Effector CD4-positive, alpha-beta T cell (primary cell): Measurements from ENCODE around the gene HORMAD1.
"Not testable (repeated sequence)": the region's sequence is repeated elsewhere in the genome, so short reads cannot be mapped to it uniquely, and the experiment has no call there.

ENCODE experiments used
- DNase-seq: peaks from one replicate; pipeline ENCODE4 v3.0.0-alpha.2; 2020
- total RNA-seq: gene quantifications from one replicate; lab custom pipeline; 2026; lab: John Stamatoyannopoulos, UW

HORMAD1 gene, protein sequence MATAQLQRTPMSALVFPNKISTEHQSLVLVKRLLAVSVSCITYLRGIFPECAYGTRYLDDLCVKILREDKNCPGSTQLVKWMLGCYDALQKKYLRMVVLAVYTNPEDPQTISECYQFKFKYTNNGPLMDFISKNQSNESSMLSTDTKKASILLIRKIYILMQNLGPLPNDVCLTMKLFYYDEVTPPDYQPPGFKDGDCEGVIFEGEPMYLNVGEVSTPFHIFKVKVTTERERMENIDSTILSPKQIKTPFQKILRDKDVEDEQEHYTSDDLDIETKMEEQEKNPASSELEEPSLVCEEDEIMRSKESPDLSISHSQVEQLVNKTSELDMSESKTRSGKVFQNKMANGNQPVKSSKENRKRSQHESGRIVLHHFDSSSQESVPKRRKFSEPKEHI
- 0.75 reads per million for total RNA-seq

DNA sequence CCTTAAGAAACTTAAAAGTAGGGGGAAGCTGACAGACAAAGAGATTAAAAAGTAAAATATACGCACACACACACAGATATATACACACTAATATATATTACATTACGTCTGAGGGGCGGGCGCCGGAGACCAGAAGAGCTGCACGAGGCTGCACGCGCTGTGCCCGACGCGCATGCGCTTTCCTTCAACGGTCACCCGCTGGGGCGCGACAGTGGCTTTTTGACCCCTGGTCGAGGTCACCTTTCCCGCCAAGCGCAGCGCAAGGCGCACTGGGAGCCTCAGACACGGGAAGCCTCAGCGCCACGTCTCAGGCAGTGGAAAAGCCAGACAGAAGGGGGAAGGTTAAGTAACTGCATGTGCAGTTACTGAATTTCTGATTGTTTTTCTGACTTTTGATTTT, at the start of gene HORMAD1:
TSS of gene HORMAD1 (minus strand) at position 193 of the 400 bp plus-strand sequence. CDS start 1,390 bp downstream, outside the sequence.
- no peak for DNase-seq

DNA sequence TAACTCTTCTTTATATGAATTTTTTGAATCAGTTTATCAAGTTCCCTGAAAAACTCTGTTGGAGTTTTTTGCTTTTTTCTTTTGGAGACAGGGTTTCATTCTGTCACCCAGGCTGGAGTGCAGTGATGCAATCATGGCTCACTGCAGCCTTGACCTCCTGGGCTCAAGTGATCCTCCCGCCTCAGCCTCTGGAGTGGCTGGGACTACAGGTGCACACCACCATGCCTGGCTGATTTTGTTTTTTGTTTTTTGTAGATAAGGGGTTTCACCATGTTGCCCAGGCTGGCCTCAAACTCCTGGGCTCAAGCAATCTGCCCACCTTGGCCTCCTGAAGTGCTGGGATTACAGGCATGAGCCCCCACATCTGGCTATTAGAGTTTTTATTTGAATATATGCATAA, 47.0 kb upstream of the HORMAD1 start:
- not testable (repeated sequence) for DNase-seq

DNA sequence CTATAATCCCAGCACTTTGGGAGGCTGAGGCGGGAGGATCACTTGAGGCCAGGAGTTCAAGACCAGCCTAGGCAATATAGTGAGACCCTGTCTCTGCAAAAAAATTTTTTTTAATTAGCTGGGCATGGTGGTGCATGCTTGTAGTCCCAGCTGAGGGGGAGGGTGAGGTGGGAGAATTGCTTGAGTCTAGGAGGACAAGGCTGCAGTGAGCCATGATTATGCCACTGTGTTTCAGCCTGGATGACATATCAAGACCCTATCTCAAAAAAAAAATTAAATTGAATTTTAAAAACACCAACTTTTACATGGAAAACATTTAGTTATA, 45.2 kb upstream of the HORMAD1 start:
- DNase-seq: not testable (repeated sequence)

DNA sequence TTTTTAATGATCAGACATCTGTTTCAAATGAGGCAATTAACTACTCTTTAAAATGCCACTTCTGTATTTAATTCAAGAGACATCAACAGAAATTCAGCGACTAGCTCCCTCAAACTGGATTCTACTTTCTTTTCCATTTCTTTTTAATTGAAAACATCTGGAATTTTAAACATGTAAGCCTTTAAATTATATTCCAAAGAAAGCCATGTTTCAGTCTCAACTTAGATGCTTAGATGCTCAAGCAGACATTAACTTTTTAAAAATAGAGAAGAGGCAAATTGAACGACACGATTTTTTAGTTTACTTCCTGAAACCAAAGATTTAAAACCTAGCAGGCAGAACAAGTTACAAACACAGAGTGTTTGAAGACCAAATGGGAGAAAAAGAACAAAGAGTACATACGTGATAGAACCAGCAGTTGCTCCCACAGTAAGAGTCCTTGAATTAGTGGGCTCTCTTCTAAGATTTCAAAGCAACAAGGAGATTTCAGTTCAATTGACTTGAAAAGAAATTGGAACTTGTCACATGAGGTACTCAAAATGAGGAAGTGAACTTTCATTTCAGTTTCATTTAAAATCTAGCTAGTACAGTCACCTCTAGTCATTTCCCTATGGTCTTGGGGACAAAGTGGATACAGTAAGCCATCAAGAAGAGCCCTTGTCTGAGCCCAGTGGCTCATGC, 44.7 kb upstream of the HORMAD1 start, which contains the start of gene CTSS:
TSS of gene CTSS (minus strand) at position 483 of the 681 bp plus-strand sequence. CDS start 1,015 bp downstream, outside the sequence.
- DNase-seq: no peak

GRCh38 chr1:150764617-150765101, 44.0 kb upstream of the HORMAD1 start:
- DNase-seq: no peak

DNA sequence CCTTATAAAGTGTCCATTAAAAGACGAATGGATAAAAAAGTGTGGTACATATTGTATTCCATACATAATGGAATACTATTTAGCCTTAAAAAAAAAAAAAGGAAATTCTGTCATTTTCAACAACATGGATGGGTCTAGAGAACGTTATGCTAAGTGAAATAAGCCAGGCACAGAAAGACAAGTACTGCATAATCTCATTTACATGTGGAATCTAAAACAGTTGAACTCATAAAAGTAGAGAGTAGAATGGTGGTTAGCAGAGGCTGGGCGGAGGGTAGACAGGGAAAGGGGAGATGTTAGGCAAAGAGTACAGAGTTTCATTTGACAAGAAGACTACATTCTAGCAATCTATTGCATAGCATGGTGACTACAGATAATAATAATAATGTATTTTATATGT, 42.3 kb upstream of the HORMAD1 start:
- no peak for DNase-seq

DNA sequence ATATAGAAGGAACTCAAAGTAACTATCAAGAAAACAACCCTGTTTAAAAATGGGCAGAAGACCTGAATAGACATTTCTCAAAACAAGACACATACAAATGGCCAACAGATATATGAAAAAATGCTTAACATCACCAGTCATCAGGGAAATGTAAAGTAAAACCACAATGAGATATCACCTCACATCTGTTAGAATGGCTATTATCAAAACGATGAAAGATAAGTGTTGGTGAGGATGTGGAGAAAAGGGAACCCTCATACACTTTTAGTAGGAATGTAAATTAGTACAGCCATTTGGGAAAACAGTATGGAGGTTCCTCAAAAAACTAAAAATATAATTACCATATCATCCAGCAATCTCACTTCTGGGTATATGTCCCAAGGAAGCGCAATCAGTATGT, 41.9 kb upstream of the HORMAD1 start:
- DNase-seq: no peak

- DNase-seq: no peak
Measured at GRCh38 chr1:150761801-150762200, 41.1 kb upstream of the HORMAD1 start.

- DNase-seq: no peak
Measured at GRCh38 chr1:150760013-150760412, 39.3 kb upstream of the HORMAD1 start.

GRCh38 chr1:150753416-150753815, 32.7 kb upstream of the HORMAD1 start:
- no peak for DNase-seq

DNA sequence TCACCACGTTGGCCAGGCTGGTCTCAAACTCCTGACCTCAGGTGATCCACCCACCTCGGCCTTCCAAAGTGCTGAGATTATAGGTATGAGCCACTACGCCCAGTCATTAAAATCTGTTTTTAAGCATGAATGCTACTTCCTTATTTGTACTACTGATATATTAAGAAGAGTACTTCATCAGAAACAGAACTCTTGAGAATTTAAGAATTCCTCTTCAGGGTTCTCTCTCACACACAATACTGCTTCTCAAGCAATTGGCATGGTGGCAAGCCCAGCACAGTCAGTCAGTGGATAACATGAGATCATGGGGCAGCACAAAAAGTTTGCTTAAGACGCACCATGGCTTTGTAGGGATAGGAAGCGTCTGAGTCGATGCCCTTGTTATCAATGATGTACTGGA, 30.7 kb upstream of the HORMAD1 start:
- no peak for DNase-seq

DNA sequence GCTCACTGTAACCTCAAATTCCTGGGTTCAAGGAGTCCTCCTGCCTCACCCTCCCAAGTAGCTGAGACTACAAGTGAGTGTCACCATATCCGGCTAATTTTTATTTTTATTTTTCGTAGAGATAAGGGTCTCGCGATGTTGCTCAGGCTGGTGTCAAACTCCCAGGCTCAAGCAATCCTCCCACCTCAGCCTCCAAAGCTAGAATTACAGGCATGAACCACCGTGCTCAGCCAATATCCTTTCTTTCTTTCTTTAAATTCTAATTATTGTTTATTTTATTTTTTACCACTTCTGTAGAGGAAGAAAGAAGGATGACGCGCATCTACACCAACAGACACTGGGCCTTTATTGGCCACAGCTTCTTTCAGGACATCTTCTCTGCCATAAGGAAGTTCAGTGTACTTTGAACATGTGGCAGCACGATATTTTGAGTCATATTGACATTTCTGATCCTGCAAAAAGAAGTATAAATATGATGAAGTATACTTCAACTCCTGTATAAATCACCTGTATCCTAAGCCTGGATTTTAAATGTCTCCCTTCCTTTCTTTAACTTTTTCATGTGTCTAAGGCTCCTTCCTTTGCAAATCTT, 29.1 kb upstream of the HORMAD1 start:
- no peak for DNase-seq

DNA sequence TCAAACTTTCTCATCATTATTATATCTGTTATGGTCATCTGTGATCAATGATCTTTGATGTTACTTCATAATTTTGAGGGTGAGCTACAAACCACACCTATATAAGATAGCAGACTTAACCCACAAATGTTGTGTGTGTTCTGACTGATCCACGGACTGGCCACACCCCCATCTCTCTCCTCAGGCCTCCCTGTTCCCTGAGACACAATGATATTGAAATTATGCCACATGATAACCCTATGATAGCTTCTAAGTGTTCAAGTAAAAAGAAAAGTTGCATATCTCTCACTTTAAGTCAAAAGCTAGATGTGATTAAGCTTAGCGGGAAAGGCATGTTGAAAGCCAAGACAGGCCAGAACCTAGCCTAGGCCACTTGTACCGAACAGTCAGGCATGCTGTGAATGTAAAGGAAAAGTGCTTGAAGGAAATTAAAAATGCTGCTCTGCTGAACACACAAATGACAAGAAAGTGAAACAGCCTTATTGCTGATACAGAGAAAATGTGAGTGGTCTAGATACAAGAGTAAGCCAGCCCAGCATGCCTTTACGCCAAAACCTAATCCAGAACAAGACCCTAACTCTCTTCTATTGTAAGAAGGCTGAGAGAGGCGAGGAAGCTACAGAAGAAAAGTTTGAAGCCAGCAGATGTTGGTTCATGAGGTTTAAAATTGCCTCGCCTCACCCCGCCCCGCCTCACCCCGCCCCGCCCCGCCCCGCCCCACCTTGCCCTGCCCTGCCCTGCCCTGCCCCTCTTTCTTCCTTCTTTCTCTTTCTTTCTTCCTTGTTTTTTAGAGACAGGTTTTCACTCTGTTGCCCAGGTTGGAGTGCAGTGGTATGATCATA, 28.4 kb upstream of the HORMAD1 start:
- no peak for DNase-seq

DNA sequence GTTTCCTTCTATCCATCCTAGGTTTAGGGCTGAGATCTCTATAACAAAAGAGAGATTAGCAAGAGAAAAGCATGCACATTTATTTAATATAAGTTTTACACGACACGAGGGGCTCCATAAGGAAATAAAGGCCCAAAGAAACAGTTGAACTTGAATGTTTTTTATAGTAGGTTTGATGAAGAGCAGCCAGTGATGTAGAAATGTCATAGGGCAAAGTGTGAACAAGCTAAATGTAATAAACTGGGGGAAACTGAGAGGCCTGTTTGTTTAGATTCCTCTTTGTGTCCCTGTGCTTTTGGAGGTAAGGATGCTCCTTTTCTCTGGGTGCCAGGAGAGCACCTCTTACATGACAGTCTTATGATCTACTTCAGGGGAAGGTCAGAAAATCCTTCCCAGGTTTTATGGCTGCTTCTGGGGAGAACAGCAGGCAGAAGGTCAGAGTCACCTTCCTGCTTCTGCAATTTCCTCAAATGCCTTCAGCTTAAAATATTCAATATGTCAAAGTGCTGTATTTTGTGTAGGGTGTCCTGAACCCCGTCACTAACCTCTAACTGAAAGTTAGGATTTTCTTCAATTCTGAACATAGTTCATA, 9.5 kb upstream of the HORMAD1 start:
- DNase-seq: no peak

DNA sequence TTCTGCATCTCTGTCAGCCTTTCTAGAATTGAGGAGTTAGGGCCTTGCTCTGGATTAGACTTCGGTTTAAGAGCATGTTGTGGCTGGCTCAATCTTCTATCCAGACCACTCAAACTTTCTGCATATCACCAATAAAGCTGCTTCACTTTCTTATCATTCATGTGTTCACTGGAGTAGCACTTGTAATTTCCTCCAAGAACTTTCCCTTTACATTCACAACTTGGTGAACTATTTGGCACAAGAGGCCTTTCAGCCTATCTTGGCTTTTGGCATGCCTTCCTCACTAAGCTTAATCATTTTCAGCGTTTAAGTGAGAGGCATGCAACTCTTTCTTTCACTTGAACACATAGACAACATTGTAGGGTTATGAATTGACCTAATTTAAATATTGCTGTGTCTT, 3.6 kb upstream of the HORMAD1 start:
- no peak for DNase-seq

GRCh38 chr1:150720098-150720497, 597 bp downstream of the HORMAD1 start:
- DNase-seq: no peak

DNA sequence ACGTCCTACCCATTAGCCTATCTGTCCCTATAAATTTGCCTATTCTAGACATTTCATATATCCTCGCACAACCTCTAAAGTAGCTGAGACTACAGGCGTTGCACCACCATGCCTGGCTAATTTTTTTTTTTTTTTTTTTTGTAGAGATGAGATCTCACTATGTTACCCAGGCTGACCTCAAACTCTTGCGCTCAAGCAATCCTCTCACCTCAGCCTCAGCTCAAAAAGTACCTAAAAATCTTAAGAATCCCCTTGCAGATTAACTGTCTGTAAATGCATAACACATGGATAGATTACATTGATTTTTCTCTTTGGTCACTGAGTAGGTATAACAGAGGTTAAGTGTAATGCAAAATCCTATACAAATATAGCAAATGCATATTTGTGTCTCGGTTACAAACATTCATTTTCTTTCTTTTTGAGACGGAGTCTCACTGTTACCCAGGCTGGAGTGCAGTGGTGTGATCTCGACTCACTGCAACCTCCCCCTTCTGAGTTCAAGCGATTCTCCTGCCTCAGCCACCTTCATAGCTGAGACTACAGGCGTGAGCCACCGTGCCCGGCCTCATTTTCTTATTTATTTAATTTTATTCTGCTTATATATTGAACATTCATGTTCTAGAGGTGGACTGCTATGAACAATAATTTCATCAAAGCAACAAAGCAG, 2.3 kb downstream of the HORMAD1 start:
- DNase-seq: no peak

DNA sequence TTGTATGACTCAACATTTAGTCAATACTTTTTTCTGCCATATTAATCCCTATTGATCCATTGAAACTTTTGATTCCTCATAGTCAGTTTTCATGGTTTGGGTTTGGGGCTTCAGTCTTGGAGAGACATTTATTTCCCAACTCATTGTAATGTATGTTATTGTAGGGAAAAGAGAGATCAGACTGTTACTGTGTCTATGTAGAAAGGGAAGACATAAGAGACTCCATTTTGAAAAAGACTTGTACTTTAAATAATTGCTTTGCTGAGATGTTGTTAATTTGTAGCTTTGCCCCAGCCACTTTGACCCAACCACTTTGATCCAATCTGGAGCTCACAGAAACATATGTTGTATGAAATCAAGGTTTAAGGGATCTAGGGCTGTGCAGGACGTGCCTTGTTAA, 11.7 kb downstream of the HORMAD1 start:
- DNase-seq: not testable (repeated sequence)

- DNase-seq: no peak
Measured at GRCh38 chr1:150708595-150708994, 12.1 kb downstream of the HORMAD1 start.

GRCh38 chr1:150706091-150706490, 14.6 kb downstream of the HORMAD1 start:
- no peak for DNase-seq

DNA sequence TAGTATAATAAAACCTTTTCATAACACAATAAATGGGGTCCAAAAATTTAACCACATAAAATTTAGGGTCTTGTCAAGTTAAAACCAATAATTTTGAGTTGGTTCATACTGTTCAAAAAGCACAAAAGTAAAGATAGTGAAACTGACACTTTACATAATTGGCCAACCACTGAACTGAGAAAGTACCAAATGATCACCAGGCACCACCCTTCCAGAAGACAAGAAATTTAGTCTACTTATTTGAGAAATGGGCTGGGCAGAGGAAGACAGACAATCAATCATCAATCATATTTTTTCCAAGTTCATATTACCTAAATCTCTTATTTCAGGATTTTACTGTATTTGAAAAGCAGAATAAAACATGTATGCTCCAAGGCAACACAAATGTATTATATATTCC, 17.3 kb downstream of the HORMAD1 start:
- no peak for DNase-seq
